ENCODE measurements around the gene ZDHHC14.
"Not testable (repeated sequence)": the region's sequence is repeated elsewhere in the genome, so short reads cannot be mapped to it uniquely, and the experiment has no call there.

The ZDHHC14 gene

GRCh38 chr6:157570752-157571151 is 189.8 kb downstream of the ZDHHC14 start:
- DNase-seq (ENCODE audit: low read depth) = no peak
- no peak for TF ChIP-seq CTCF (IDR thresholded peaks at IDR 0.05; ENCODE audit: control insufficient read depth, insufficient read depth, low read depth, low read length, missing control alignments)
- no peak overlapping the region for H3K4me3 ChIP-seq (ENCODE audit: control insufficient read depth, low read depth, low read length)

- TF ChIP-seq CTCF (IDR thresholded peaks at IDR 0.05; ENCODE audit: control insufficient read depth, insufficient read depth, low read depth, low read length, missing control alignments) = no peak
- H3K4me3 ChIP-seq (ENCODE audit: control insufficient read depth, low read depth, low read length) = no peak overlapping the region
- DNase-seq (ENCODE audit: low read depth) = no peak
These were observed 190.3 kb downstream of the ZDHHC14 start for GRCh38 chr6:157571269-157571668.

- TF ChIP-seq CTCF (IDR thresholded peaks at IDR 0.05; ENCODE audit: control insufficient read depth, insufficient read depth, low read depth, low read length, missing control alignments) = no peak
- no peak overlapping the region for H3K4me3 ChIP-seq (ENCODE audit: control insufficient read depth, low read depth, low read length)
- no peak for DNase-seq (ENCODE audit: low read depth)
These were observed 191.0 kb downstream of the ZDHHC14 start for GRCh38 chr6:157571950-157572349.

GRCh38 chr6:157574851-157575424 is 193.9 kb downstream of the ZDHHC14 start:
- DNase-seq (ENCODE audit: low read depth) = no peak
- no peak for TF ChIP-seq CTCF (IDR thresholded peaks at IDR 0.05; ENCODE audit: control insufficient read depth, insufficient read depth, low read depth, low read length, missing control alignments)

GRCh38 chr6:157575436-157576145 is 194.6 kb downstream of the ZDHHC14 start:
- no peak for TF ChIP-seq CTCF (IDR thresholded peaks at IDR 0.05; ENCODE audit: control insufficient read depth, insufficient read depth, low read depth, low read length, missing control alignments)
- H3K4me3 ChIP-seq (ENCODE audit: control insufficient read depth, low read depth, low read length) = no peak overlapping the region
- no peak for DNase-seq (ENCODE audit: low read depth)

More at GRCh38 chr6:157574851-157575424, 193.9 kb downstream of the ZDHHC14 start:
- H3K4me3 ChIP-seq (ENCODE audit: control insufficient read depth, low read depth, low read length) = no peak overlapping the region

GRCh38 chr6:157576991-157577390 is 196.0 kb downstream of the ZDHHC14 start:
- H3K4me3 ChIP-seq (ENCODE audit: control insufficient read depth, low read depth, low read length); DNase-seq (ENCODE audit: low read depth): not testable (repeated sequence)

- not testable (repeated sequence) for H3K4me3 ChIP-seq (ENCODE audit: control insufficient read depth, low read depth, low read length); DNase-seq (ENCODE audit: low read depth)
These were observed 197.5 kb downstream of the ZDHHC14 start for GRCh38 chr6:157578527-157578926.
